HTERT RPE-1 (cell line): ENCODE measurements around the gene WDR59.
"Not testable (repeated sequence)": the region's sequence is repeated elsewhere in the genome, so short reads cannot be mapped to it uniquely, and the experiment has no call there.

Experiments
- in situ Hi-C: fragments of 300-500 bp; cut with MboI; formaldehyde crosslinking; loops from 4 replicates; pipeline ENCODE4 v1.14.3; 2020; ENCODE audit warnings: low sequenced_read_pairs

Gene WDR59

DNA sequence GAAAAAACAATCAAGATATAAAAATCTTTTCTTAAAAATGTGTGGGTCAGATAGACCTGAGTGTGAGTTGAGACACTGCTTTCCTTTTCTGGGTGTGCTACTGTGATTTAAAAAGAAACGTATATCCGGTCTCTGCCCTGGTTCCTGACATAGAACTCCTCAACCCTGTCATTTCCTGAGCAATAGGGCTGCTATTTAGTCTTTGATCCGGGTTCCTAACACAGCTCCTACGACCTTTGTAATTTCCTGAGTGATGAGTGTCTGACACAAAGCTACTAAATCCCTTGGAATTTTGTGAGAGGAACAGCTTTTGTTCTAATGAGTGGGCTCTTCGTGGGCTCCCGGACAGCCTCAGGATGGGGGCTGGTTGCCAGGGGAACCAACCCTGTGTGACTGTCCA, 116.4 kb downstream of the WDR59 start:
- in situ Hi-C loops, result no loop called here

DNA sequence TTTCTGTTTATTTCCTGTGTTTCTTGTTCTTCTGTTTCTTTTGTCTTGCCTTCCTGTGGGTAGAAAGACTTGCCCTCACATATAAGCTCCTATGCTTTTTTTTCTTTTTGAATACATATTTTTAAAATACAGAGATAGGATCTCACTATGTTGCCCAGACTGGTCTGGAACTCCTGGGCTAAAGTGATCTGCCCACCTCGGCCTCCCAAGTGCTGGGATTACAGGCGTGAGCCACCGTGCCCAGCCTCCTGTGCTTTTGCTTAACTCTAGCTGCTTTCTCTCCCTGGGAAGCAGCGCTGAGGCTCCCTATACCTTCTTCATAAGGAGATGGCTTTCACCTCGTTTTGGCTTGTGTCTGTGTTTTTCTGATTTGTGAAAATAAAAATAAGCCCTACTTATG, 116.9 kb downstream of the WDR59 start:
- in situ Hi-C loops, result no loop called here

DNA sequence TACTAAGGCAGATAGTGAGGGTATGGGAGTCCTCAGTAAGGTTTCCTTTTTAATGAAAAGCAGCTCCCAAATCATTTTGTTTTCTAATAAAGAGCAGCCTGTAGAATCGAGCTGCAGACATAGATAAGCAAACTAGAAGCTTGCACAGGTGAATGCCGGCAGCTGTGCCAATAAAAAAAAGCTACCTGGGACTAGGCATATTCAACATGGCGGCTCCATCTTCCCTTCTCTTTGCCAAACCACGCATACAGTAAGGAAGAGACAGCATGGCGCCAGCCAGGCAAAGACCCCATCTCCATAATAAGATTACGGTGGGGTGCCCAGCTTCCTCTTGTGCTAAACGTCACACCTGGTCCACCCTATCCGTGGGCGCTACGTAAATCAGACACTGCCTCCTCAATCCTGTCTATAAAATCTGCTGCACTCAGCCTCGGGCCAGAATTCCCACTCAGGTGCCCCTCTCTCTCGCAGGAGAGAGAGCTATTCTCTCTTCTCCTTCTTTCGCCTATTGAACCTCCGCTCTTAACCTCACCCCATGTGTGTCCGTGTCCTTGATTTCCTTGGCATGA, 117.6 kb downstream of the WDR59 start:
- in situ Hi-C loops, result no loop called here

DNA sequence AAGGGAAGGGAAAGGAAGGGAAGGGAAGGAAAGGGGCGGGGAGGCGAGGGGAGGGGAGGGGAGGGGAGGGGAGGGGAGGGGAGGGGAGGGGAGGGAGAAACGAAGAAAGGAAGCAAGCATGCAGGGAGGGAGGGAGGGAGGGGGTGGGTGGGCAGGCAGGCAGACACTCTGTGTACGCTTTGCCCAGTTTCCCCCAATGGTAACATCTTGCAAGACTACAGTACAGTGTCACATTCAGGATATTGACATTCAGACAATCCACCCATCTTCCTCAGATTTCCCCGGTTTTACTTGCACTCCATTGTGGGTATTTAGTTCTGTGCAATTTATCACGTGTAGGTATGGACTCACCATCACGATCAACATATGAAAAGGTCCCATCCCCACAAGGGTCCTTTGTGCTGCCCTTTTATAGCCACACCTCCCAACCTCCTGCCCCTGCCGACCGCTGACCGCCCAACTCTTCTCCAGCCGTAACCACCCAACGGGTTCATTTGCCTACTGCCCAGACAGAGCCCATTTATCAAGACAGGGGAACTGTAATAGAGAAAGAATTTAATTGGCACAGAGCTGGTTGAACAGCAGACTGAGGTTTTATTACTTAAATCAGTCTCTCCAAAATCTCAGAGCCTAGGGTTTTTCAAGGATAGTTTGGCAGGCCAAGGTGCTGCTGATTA, 118.9 kb downstream of the WDR59 start:
- in situ Hi-C loops, result no loop called here

DNA sequence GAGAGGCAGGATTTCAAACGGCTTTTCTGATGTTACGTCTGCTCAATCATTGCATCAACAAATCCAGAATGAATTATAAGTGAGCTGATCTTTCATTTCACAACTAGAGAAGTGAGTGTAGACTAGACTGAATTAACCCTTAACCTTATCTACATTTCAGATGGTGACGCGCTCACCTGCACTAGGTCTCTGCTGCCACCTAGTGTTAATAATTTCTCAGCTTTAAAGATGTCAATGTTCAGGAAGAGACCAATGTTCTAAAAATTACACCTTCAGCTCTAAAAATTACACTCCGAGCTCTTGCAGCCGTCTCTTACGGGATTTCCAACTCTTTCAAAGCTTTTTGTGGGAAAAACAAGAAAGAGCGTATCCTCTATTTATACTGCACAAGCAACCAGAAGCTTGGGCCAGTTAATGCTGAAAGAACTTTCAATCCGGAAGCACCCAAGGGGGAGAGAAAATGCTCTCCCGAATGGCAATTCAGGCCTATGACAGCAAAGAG, 122.1 kb downstream of the WDR59 start:
- in situ Hi-C loops, result no loop called here

DNA sequence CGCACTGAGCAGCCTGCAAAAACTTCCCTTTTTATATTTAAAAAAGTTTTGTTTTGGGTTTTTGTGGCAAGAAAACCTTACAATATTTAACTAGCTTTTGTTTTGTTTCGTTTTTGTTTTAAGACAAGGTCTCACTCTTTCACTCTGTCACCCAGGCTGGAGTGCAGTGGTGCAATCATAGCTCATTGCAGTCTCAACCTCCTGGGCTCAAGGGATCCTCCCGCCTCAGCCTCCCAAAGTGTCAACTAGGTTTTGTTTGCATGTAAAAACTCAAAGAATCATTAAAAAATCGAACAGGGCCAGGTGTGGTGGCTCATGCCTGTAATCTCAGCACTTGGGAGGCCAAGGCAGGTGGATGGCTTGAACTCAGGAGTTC, 132.4 kb downstream of the WDR59 start:
- in situ Hi-C loops, result no loop called here

DNA sequence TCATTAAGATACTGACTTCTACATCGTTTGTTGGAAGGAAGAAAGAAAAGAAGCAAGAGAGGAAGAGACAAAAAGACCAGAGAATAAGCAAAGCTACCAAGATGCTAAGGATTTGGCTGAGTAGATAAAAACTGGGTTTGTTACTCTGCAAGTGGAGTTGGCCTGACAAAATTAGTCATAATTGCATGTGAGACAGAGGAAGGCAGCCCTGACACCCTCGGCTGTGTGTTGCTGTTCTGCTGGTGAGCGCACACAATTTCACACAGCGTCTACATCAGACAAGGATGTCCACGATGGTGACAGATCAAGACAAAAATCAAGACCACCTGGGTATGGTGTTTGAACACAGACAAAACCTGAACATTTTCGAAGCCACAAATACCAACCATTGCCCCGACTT, 134.9 kb downstream of the WDR59 start:
- in situ Hi-C loops, result no loop called here

DNA sequence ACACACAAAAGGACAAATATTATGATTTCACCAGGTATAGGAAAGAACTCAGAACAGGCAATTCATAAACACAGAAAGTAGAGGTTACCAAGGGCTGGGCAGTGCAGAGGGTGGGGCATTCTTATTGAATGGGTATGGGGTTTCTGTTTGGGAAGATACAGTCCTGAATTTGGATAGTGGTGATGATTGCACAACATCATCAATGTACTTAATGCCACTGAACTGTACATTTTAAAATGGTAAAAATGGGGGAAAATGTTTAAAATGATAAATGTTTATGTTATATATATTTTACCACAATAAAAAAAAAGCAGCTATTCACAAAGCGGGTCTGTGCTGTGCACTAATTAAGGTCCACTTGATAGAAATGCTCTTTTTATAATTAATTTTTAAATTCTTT, 137.7 kb downstream of the WDR59 start:
- in situ Hi-C loops, result no loop called here

DNA sequence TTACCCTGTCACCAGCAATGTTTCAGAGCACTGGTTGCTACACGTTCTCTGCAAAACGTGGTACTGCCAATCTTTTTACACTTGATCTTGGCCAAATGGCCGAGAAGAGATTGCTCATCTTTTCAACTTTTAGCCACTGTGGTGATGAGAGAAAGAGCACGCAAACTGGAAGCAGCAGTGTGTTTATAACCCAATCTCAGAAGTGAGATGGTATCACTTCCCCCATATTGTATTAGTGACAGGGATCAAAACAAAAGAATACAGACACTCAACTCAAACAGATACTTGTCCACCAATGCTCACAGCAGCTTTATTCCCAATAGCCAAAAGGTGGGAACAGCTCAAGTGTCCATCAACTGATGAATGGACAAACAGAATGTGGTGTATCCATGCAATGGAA, 138.2 kb downstream of the WDR59 start:
- in situ Hi-C loops, result no loop called here

DNA sequence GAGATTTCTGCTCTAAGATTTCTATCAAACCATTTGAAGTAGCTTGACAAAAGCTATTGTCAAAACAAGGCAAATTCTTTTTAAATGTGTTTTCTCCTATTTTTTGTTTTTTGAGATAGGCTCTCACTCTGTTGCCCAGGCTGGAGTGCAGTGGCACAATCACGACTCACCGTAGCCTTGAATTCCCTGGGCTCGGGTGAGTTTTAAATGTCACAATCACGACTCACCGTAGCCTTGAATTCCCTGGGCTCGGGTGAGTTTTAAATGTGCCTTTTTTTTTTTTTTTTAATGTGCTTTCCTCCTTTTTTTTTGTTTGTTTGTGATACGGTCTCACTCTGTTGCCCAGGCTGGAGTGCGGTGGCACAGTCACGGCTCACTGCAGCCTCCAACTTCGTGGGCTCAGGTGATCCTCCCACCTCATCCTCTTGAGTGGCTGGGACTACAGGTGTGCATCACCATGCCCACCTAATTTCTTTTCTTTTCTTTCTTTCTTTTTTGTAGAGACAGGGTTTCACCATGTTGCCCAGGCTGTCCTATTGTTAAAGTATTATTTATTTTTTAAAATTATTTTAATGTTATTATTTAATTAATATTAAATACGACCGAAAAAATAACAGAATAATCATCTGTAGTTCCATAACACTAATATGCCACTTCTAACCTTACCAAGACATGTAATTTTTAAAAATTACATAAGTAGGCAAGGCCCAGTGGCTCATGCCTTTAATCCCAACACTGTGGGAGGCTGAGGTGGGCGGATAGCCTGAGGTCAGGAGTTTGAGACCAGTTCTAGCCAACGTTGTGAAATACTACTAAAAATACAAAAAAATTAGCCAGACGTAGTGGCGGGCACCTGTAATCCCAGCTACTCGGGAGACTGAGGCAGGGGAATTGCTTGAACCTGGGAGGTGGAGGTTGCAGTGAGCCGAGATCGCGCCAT, 140.6 kb downstream of the WDR59 start:
- in situ Hi-C loops, result no loop called here

DNA sequence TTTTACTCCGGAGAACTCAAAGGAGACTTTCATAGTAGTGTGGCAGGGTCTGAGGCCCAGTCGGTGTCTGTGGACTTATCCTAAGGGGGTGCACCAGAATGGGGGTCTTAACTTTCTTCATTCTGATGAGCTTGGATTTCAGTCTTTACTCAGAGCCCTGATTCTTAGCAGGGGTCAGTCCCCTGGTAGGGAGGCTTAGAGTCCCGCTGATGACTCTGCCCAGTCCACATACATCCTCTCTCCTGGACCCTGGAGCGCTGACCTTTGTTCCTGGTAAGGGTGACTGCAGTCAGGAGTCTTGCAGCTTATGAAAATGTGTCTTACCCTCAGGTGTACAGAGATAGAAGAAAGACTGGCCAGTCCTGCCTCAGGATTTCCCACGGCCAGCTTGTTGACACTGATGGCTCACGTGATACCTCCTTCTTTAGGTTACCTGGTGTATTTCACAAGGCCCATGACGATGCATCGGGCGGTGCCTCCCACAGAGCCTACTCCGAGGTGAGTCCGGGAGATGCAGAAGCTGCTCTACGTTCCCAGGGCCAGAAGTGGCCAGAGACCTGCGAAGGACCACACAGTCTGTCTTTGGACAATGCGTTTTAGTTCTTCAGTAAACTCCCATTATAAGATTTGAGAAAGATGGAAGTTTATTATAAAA, 141.4 kb downstream of the WDR59 start:
- in situ Hi-C loops, result not testable (repeated sequence)

DNA sequence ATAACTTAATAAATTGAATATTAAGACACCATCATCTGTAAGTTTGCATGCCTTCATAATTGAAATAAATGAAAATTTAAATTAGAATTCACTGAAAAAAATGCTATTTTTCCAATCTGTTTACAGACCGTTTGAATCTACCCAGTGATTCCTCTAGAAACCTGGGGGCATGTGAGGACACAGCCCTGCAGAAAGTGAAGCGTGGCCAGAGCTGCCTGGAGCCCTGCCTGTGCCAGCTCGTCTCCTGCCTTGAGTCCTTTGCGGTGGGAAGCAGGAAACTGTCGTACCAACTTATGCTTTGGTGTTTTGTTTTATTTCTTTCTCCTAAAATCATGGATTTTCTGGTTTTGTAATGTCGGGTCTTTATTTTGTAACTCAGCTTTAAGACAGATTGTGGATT, 142.5 kb downstream of the WDR59 start:
- in situ Hi-C loops, result no loop called here

DNA sequence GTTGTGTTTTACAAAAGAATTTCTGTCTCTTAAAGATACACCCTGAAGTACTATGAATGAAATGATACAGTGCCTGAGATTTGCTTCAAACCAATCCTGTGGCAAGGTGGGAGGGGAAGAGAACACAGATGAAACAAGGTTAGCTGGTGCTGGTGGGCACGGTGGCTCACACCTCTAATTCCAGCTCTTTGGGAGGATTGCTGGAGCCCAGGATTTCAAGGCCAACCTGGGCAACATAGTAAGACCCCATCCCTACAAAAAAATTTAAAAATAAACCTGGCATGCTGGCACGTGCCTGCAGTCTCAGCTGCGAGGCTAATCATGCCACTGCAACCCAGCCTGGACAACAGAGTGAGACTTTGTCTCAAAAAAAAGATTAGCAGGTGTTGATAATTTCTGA, 143.0 kb downstream of the WDR59 start:
- in situ Hi-C loops, result no loop called here

DNA sequence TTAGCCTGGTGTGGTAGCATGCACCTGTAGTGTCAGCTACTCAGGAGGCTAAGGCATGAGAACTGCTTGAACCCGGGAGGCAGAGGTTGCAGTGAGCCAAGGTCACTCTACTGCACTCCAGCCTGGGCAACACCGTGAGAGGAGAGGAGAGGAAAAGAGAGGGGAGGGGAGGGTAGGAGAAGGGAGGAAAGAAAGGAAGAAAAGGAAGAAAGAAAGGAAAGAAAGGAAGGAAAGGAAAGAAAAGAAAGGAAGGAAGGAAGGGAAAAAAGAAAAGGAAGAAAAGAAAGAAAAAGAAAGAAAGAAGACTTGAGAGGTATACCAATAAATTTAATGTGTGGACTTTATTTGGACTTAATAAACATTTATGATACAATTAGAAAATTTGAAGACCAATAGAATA, 143.5 kb downstream of the WDR59 start:
- in situ Hi-C loops, result no loop called here

DNA sequence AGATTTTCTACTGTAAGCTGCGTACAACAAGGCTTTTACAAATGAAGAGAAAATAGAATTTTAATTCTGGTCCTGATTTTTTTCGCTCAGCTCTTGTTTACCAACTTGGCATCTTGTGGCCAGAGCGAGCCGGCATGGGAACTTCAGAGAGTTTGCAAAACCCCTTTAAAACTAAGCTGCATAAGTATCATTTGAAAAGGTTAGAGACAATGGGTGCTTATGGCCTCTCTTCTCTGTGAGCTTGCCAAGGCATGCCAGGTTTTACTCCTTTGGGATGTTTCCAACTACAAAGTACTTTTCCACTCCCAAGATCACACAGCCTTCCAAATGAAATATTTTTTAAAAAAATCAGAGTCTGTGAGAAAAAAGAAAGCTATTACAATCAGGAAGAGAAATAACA, 147.9 kb downstream of the WDR59 start:
- in situ Hi-C loops, result no loop called here

DNA sequence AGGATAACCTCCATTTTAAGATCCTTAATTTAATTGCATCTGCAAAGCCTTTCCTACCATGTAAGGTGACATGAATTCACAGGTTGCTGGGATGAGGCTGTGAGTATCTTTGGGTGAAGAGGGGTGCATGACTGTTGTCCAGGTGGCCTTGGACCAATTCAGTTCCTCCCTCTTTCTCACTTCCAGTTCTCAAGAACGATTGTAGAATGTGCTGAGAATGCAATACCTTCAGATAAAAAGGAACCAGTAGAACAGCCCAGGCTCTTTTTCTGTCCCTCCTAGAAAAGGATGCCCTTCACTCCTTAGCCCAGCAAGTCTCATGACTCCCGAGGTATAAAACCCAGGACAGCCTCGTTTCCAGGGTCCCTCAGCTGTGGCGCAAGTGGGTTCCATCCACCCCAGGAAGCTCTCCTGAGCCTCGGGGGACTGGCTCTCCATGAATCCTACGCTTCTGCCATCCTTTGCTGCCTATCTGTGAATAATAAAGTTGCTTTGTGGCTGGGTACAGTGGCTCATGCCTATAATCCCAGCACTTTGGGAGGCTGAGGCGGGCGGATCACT, 148.7 kb downstream of the WDR59 start:
- in situ Hi-C loops, result no loop called here

DNA sequence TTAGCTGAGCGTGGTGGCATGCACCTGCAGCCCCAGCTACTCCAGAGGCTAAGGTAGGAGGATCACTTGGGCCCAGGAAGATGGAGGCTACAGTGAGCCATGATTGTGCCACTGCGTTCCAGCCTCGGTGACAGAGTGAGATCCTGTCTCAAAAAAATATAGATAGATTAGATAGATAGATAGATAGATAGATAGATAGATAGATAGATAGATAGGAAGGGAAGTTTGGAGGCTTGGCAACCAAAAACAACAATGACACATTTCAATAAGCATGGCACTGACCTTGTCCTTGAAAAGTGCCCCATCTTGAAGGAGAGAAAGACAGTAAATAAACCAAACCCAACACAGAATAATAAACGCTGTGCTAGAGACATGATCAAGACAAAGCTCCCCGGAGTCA, 152.7 kb downstream of the WDR59 start:
- in situ Hi-C loops, result no loop called here

DNA sequence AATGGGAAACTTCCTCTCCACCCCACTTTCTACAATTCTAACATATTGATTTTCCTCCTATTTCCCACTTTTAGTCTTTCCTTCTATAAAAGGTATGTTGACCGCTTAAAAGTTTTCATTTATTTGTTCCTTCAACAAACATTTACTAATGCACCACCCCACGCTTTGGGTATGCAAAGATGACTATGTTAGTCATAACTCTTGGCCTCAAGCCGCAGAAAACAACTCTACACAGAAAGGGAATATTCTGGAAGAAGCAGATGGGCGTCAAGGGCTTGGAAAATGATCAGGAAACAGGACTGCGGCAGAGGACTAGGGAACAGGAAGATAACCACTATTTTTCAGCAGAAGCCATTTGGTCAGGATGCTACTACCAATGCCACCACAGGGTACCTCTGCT, 153.5 kb downstream of the WDR59 start:
- in situ Hi-C loops, result no loop called here

DNA sequence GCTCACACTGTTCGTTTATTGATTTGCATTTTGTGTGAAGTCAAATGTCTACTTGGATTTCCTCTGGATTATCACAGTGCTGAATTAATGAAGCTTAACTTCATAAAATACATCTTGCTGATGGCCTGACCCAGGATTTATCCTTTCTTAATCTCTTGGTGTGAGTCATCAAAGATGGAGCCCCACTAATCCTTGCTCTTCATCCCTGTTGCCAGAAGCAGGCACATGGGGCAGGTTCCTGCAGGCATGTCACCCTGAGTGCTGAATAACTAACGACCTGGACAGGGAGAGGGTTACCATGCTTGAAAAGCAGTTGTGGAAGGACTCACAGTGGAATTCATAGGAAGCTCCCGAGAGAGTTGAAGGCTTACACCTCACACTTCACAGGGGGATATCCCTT, 154.3 kb downstream of the WDR59 start:
- in situ Hi-C loops, result no loop called here

DNA sequence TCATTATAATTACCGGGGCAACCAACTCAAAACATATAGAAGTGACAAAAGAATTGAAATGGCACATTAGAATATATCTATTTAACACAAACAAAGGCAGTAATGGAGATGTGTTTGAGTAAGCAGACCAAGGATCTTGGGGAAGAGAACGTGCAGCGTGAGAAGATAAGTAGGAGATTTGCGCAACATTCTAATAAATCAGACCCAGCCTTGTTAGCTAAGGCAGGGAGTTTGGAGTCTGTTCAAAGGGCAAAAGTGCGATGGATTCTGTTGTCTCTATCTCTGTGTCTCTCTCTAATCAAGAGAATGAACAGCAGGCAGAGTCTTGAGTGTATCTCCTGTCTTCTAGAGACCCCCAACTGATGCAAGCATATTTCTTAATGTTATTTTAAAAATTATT, 155.3 kb downstream of the WDR59 start:
- in situ Hi-C loops, result no loop called here

DNA sequence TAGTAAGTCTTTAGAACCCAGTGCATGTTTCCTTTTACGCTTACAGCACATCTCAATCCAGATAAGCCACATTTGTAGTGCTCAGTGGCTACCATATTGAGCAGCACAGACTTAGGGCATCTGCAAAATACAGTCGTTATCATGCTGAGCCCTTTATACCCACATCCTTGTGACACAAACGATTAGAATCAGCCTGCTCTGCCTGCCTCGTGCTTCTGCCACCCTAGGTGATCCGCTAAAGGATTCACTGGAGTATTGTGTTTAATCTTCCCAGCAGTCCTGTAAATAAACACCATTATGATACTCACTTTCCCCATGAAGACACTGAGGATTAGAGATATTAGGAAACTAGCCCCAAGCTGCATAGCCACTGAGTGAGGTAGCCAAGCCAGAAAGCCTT, 159.0 kb downstream of the WDR59 start:
- in situ Hi-C loops, result no loop called here
